Activated naive CD4-positive, alpha-beta T cell treated with anti-CD3 and anti-CD28 coated beads, Interleukin-2, amount 50 U/mL, for 16 hours (primary cell): ENCODE data around the gene SLC13A2.
"Not testable (repeated sequence)": the region's sequence is repeated elsewhere in the genome, so short reads cannot be mapped to it uniquely, and the experiment has no call there.

Source experiments
- DNase-seq: peaks from one replicate; pipeline ENCODE4 v3.0.0-alpha.2; 2020

Gene SLC13A2, protein sequence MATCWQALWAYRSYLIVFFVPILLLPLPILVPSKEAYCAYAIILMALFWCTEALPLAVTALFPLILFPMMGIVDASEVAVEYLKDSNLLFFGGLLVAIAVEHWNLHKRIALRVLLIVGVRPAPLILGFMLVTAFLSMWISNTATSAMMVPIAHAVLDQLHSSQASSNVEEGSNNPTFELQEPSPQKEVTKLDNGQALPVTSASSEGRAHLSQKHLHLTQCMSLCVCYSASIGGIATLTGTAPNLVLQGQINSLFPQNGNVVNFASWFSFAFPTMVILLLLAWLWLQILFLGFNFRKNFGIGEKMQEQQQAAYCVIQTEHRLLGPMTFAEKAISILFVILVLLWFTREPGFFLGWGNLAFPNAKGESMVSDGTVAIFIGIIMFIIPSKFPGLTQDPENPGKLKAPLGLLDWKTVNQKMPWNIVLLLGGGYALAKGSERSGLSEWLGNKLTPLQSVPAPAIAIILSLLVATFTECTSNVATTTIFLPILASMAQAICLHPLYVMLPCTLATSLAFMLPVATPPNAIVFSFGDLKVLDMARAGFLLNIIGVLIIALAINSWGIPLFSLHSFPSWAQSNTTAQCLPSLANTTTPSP

DNA sequence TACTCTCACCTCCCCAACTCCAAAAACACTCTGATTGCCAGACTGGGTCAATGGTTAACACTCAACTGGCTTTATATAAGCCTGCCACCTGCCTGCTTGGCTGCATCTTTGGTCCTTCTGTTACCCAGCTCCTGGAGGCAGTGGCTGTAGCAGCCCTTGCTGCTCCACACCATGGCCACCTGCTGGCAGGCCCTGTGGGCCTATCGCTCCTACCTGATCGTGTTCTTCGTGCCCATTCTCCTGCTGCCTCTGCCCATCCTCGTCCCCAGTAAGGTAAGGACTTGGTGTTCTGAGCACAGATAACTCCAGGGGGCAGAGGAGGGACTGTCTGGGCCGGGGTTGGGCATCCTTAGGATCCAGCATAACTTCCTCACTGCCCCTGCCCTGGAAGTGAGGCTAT lies at the start of gene SLC13A2:
TSS of gene SLC13A2 (plus strand) at position 103 of the 400 bp plus-strand sequence. CDS start at position 172, 69 bp downstream.
- no peak for DNase-seq

DNA sequence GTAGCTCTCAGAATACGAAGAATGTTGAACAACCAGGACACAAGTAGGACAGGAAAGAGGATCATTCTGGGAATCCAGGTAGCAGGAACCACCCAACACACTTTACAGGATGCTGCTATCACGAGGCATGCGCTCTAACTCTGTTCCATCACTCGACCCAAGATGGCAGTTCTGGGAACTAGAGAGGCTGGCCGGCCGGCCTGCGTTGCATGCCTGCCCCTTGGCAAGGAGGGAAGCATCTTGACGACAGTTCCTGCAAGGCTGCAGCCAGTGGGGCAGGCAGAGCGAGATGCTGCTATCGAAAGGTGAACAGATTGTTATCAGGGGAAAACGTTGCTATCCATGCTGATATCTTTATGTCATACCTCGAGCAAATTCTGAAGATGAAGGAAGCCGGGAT lies 48.2 kb upstream of the SLC13A2 start:
- no peak for DNase-seq

DNA sequence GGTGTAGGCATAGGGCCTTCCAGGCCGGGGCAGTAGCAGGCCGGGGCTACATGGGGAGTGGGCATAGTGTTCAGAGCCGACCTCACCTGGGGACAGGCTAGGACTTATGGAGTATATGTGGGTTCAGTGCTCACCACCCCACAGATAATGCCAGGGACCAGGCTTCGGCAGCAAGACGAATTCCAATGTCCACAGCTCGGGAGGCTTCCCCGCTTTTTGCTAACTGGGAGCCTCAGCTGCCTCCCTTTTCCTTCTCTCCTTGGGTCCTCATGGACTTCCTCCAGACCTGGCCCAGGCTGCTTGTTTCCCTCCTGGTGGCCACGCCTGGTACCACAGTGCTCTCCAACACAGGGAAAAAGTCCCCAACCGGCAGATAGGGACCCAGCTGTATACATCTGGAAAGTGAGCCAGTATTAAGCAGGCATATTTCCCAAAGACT lies 47.3 kb upstream of the SLC13A2 start:
- DNase-seq = no peak

DNA sequence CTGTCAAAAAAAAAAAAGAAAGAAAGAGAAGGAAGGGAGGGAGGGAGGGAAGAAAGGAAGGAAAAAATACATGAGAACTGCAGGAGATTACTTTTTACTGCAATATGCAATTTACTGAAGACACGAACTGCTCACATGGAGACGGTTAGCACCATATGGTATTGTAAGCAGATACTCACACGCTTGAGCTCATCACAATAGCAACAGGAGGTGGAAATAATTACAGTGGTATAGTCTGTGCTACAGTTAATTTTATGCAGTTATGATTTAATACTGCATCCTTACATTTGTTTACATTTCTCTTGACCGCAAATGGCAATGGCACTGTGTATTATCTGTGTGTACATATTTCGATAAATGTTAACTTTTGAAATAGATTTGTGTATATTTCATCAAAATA lies 46.1 kb upstream of the SLC13A2 start:
- no peak for DNase-seq

DNA sequence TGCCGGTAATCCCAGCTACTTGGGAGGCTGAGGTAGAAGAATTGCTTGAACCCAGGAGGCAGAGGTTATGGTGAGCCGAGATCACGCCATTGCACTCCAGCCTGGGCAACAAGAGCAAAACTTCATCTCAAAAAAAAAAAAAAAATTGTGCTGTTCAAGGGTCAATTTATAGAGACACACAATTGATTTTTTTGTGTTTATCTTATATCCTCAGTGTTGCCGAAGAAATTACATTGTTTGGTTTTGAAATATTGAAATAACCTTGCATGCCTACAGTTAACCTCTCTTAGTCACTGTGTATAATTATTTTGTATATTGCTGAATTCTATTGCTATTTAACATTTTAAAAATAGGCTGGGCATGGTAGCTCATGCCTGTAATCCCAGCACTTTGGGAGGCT lies 45.5 kb upstream of the SLC13A2 start:
- DNase-seq = not testable (repeated sequence)

DNA sequence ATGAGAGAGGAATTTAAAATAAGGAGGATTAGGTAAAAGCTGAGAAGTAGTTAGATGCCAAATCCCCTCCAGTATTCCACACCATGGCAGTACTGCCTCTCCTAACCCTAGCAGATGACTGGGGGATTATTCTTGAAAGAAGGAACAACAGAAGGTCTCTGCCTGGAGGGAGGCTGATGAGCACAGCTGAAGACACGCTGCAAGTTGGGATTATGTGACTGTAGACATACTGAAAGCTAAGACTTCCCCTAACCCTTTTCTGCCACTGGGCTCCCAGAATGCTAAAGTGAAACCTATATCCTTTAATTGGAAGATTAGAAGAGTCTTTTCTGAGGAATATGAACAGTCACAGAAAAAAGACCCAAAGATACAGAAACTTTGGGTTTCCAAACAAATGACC lies 39.7 kb upstream of the SLC13A2 start:
- DNase-seq = no peak

DNA sequence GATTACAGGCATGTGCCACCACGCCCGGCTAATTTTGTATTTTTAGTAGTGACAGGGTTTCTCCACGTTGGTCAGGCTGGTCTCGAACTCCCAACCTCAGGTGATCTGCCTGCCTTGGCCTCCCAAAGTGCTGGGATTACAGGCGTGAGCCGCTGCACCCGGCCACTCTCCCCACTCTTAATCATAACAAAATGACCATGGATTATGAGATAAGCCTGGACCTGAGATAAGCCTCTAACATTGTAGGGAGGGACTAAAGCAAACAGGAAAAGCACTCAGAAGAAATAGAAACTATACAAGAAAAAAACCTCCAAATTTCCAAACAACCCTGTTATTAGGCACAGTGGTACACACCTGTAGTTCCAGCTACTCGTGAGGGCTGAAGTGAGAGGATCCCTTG lies 39.1 kb upstream of the SLC13A2 start:
- not testable (repeated sequence) for DNase-seq

DNA sequence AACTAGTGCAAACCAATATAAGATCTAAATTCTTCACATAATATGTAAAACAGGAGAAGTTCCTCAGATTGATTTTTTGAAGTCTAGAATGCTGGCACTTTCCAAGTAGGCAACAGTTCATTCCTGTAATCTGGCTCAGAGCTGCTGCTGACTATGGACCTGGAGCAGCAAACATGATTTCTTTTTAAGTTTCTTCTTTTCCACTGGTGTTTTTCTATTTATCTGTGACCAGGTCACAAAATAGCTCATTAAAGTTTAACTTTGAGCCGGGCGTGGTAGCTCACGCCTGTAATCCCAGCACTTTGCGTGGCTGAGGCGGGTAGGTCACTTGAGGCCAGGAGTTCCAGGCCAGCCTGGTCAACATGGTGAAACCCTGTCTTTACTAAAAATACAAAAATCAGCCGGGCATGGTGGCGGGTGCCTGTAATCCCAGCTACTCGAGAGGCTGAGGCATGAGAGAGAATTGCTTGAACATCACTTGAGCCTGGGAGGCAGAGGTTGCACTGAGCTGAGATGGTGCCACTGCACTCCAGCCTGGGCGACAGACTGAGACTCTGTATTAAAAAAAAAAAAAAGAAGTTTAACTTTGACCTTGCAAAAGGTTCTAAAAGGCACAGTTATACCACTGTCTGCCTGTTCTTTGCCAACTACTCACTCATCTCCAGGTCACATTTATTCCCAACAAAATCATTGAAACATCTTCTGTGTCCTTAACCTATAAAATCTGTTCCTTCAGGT lies 29.4 kb upstream of the SLC13A2 start:
- DNase-seq = no peak

DNA sequence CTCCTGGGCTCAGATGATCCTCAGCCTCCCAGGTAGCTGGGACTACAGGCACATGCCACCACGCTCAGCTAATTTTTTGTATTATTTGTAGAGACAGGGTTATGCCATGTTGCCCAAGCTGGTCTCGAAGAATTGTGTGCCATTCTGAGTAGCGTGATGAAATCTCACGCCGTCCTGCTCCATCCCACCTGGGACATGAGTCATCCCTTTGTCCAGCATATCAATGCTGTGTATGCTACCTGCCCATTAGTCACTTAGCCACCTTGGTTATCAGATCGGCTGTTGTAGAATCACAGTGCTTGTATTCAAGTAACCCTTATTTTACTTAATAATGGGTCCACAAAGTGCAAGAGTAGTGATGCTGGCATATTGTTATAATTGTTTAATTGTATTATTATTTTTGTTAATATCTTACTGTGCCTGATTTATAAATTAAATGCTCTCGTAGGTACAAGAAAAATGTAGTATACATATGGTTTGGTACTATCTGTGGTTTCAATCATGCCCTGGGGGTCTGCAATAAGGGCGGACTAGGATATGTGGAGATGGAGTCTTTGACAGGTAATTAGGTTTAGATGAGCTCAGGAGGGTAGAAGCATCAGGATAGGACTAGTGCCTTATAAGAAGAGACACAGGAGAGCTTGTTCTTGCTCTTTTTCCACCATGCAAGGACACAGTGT lies 26.6 kb upstream of the SLC13A2 start:
- DNase-seq = no peak

DNA sequence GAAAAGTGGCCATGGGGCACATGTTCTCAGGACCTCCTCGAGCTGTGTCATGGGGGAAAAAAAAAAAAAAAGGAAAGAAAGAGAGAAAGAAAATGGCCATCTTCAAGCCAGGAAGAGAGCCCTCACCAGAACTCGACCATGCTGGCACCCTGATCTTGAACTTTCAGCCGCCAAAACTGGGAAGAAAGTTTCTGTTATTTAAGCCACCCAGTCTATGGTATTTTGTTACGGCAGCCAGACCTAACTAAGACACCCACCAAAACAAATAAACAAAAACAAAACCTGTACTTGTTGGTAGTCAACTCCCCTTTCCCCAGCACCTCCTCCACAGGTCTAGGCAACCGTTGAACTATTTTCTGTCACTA lies 26.1 kb upstream of the SLC13A2 start:
- DNase-seq = no peak

DNA sequence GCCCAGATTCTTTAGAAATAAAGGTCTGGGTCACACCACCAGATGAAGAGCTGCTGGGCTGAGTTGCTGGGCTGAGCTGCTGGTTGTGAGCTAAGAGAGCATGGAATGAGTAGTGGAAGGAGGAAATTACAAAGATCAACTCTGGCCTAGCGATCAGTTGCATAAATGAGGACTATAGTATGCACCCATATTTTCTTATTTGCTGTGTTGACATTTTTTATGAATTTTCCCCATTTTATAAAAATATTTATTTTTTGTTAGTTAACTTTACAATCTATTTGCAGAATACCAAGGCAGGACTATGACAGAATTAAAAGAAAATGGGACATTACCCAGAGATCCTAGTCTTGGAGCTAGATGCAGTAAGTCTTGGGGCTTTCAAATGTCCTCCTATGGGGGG lies 23.6 kb upstream of the SLC13A2 start:
- no peak for DNase-seq

DNA sequence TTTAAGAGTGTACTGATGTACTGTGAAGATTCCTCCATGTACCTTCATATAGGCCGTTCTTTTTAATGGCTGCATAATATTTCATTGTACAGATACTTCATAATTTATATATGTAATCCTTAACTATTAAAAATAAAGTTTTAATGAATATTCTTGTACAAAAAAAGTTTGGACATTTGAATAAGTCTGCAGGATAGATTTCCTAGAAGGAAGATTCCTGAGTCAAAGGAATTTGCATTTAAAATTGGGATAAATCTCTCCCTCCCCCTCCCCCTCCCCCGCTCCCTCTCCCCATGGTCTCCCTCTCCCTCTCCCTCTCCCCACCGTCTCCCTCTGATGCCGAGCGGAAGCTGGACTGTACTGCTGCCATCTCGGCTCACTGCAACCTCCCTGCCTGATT lies 15.6 kb upstream of the SLC13A2 start:
- DNase-seq = no peak

DNA sequence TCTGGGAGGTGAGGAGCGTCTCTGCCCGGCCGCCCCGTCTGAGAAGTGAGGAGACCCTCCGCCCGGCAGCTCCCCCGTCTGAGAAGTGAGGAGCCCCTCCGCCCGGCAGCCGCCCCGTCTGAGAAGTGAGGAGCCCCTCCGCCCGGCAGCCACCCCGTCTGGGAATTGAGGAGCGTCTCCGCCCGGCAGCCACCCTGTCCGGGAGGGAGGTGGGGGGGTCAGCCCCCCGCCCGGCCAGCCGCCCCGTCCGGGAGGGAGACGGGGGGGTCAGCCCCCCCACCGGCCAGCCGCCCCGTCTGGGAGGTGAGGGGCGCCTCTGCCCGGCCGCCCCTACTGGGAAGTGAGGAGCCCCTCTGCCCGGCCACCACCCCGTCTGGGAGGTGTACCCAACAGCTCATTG lies 14.6 kb upstream of the SLC13A2 start:
- DNase-seq = not testable (repeated sequence)

DNA sequence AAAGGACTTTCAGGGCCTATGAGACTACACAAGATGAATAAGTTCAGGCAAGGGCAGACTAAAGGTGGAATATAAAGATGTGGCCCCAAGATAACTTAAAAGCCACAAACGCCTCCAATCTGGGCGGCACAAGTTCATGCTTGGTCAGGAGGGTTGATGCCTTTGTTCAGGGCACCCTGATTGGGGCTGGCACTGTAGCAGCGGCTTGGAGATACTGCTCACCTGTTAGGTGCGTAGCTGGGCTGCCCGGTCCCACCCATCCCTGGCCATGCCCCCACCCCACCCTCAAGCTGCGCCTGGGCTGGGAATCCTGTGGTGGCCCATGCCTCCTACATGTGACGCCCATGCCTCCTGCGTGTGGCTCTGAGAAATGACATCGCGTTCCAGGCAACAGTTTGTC lies 12.5 kb upstream of the SLC13A2 start:
- DNase-seq = no peak

DNA sequence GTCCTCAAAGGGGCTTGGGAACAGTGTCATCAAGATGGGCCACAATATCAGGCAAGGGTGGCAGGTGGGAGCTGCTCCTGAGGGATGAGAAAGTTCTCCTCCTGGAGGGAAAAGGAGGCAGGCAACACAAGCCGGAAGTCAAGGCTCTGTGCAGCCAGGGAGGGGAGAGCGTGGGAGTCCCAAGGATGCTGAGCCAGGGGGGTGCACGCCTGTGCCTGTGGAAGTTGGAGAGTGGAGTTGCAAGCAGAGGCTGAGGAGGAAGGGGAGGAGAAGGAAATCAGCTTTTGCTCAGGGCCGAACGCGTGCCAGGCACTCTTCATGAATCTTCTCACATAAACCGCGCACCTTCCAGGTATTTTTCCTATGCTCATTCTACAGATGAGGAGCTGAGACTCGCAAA lies 7.4 kb upstream of the SLC13A2 start:
- no peak for DNase-seq

DNA sequence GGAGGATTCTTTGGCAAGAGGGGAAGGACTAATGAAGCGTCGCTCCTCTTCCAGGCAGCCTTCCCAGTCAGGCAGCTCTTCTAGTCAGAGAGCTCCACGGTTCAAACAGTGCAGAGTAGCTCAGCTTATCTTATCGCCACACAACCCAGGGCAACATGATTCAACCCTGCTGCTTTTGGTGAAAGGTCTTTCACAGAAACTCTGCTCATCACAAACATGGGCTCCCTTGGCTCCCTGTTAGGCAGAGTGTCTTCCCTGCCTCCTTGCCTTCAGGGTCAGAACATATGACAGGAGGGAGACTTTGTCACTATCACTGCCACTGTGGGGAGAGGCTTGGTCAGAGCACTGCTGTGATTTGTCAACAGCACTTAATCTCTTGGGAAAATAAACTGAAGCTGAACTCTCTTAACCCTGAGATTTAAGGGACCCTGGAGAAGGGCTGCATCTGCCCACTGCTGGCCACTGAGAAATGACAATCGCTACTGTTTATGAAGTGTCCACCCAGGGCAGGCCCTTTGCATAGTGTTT lies 6.9 kb upstream of the SLC13A2 start:
- DNase-seq = no peak

DNA sequence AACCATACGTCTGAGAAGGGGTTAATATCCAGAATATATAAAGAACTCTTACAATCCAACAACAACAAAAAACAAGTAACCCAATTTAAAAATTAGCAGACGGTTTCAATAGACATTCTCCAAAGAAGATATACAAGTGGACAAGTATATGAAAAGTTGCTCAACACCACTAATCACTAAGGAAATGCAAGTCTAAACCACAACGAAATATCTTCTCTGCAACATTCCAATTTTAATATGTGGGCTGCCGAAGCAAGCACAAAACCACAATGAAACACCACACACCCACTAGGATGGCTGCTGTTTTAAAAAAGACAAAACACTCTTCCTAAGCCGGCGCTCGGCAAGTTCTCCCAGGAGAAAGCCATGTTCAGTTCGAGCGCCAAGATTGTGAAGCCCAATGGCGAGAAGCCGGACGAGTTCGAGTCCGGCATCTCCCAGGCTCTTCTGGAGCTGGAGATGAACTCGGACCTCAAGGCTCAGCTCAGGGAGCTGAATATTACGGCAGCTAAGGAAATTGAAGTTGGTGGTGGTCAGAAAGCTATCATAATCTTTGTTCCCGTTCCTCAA lies 5.9 kb upstream of the SLC13A2 start:
- no peak for DNase-seq

DNA sequence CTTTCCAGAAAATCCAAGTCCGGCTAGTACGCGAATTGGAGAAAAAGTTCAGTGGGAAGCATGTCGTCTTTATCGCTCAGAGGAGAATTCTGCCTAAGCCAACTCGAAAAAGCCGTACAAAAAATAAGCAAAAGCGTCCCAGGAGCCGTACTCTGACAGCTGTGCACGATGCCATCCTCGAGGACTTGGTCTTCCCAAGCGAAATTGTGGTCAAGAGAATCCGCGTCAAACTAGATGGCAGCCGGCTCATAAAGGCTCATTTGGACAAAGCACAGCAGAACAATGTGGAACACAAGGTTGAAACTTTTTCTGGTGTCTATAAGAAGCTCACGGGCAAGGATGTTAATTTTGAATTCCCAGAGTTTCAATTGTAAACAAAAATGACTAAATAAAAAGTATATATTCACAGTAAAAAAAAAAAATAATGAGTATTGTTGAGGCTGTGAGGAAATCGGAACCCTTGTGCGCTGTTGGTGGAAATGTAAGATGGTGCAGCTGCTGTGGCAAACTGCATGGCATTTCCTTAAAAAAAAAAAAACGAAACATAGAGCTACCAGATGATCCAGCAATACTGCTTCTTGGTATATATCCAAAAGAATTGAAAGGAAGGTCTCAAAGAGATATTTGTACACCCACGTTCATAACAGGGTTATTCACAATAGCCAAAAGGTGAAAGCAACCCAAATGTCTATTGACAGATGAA lies 5.3 kb upstream of the SLC13A2 start:
- DNase-seq = not testable (repeated sequence)

DNA sequence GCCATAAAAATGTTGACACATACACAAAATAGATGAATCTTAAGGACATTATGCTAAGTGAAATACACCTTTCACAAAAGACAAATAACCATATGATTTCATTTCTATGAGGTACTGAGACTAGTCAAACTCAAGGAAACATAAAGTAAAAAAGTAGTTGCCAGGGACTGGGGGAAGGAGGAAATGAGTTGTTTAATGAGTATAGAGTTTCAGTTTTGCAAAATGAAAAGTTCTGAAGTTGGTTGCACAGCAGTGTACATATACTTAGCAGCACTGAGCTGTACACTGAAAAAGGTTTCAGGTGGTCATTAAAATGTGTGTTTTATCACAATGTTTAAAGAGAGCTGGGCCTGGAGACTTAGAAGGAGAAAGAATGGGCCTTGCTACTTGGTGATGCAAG lies 4.7 kb upstream of the SLC13A2 start:
- DNase-seq = no peak

DNA sequence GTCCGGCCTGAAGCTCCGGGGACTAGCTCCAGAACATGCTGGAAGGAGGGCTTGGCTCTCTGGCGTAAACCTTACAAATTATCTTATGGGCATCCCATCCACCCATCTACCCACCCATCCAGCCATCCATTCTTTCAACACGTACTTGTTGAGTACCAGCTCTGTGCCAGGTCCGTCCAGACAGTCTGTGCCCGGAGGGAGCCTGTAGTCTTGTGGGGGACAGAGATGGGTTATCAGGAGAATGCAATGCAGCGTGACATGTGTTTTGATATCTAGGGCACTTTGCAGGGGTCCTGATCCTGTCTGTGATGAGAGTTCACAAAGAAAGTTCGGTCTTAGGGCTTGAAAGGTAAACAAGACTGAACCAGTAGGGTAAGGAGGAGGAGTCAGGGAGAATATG lies 4.1 kb upstream of the SLC13A2 start:
- no peak for DNase-seq

DNA sequence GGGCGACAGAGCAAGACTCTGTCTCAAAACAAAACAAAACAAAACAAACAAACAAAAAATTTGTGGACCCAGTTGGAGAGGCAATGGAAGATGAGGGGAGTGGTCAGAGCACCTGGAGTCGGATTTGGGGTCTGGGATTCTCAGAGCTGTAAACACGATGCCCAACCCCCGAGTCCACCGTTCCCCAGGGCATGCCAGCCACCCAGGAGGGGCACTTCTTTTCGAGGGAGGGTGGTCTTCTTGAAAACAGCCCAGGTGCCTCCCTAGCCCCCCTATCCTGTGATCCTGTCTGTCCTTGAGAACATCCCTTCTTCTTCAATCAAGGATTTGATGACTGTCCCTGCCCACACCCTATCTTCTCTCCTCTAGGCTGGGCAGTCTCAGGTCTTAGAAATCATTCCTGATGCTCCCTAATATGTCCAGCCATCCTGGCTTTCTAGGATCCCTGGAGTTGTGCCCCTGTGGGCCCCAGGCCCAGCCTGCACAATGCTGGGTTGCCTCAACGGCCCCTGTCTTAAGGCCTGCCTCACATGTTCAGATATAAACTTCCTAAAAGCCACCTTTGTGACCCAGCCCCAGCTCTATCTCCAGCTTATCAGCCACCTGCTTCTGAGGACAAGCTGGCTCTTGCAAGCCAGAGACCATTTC lies 3.1 kb upstream of the SLC13A2 start:
- DNase-seq = no peak

DNA sequence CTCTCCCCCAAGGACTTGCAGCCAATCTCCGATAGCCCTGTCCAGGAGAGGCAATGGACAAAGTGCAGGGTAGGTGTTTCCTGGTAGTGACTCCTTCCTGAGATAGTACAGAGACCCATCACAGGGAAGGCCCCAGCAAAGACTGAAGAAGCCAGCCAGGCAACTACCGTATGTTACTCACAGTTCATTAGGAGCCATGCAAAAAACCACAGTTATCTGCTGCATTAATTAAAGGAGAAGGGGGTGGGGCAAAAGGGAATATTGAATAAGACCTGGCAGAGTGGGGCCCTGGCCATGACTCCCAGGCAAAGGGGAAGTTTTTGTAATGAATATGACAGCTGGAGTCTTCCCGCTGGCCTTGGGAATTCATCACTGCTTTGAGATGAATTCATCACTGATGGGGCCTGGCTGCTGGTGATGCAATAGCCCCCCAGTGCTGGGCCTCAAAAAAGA lies 2.5 kb upstream of the SLC13A2 start:
- no peak for DNase-seq
